Measurements from ENCODE around the gene BICD2. TPM values are rescaled to one million over a fixed set of nuclear protein-coding genes. Genes with fewer than 3 reads are reported as not detected.

Gene BICD2
- total RNA-seq, 6 donors from 2014 or later = 33.8 to 50.1 (median 45.1) TPM

GRCh38 chr9:92671323-92671722, 93.3 kb downstream of the BICD2 start:
- DNase-seq (peak in 1 of 2 donors; percentile 18), ATAC-seq (ENCODE audit: low FRiP score in 2 of 2) (no peak)
- Histone ChIP-seq H3K9me3 (no peaks in the 10 kb centered on the region), H3K27me3 (no peaks in the 10 kb centered on the region), H3K27ac (no peak overlapping the region), H3K4me3 (peak overlapping the region in 2 of 4 donors; percentile 88 to 96), H3K36me3 (peaks cover 0 to 11% (median 4%) of the 10 kb centered on the region in 4 donors), H3K4me1 (peaks cover 11 to 31% (median 21%) of the 10 kb centered on the region in 4 donors)
- 62 to 84% methylated on average over 1 to 4 of the region's 4 CpGs for WGBS, 2 donors
- TF ChIP-seq CTCF (IDR thresholded peaks at IDR 0.05) = no peak
- no peak for TF ChIP-seq EP300 (IDR thresholded peaks at IDR 0.05)
- no peak for TF ChIP-seq POLR2A (IDR thresholded peaks at IDR 0.05)
- no peak for TF ChIP-seq POLR2AphosphoS5 (IDR thresholded peaks at IDR 0.05)

- 0 to 1% methylated on average over 21 to 54 of the region's 75 CpGs for WGBS, 2 donors
- no peaks in the 10 kb centered on the region for H3K9me3 ChIP-seq
Measured at GRCh38 chr9:92669890-92670708, 94.5 kb downstream of the BICD2 start, which contains the start of gene IPPK. Gene IPPK (minus strand): TSS chr9:92670131. CDS start chr9:92669988, 143 bp downstream.

GRCh38 chr9:92669527-92669889, 95.1 kb downstream of the BICD2 start:
- H3K9me3 ChIP-seq = no peaks in the 10 kb centered on the region
- H3K27me3 ChIP-seq = no peaks in the 10 kb centered on the region
- peaks cover 0 to 15% (median 4%) of the 10 kb centered on the region in 4 donors for H3K36me3 ChIP-seq
- 0 to 1% methylated on average over 16 to 28 of the region's 29 CpGs for WGBS, 2 donors
- TF ChIP-seq POLR2A (IDR thresholded peaks at IDR 0.05) (no peak), POLR2AphosphoS5 (IDR thresholded peaks at IDR 0.05) (no peak), CTCF (IDR thresholded peaks at IDR 0.05) (no peak), EP300 (IDR thresholded peaks at IDR 0.05) (no peak)
- ATAC-seq (ENCODE audit: low FRiP score in 2 of 2) (peak; percentile 13 to 56), DNase-seq (peak; percentile 30 to 90)
- peak overlapping the region; percentile 52 to 96 (median 92) for H3K4me3 ChIP-seq
- peak overlapping the region; percentile 85 to 96 (median 92) for H3K27ac ChIP-seq
- peaks cover 15 to 44% (median 23%) of the 10 kb centered on the region in 4 donors for H3K4me1 ChIP-seq

More at GRCh38 chr9:92669890-92670708, 94.5 kb downstream of the BICD2 start, which contains the start of gene IPPK:
- ATAC-seq (ENCODE audit: low FRiP score in 2 of 2) = peak; percentile 97 to 98
- H3K27ac ChIP-seq = peak within 1 kb of the TSS; percentile 85 to 96 (median 92)
- peak in 3 of 6 experiments; percentile 21 to 61 (median 30) for TF ChIP-seq CTCF (IDR thresholded peaks at IDR 0.05)
- TF ChIP-seq POLR2AphosphoS5 (IDR thresholded peaks at IDR 0.05) = peak; percentile 93 to 94
- peak in 3 of 4 donors; percentile 51 to 87 (median 53) for TF ChIP-seq POLR2A (IDR thresholded peaks at IDR 0.05)
- TF ChIP-seq EP300 (IDR thresholded peaks at IDR 0.05) = peak in 2 of 4 donors; percentile 78 to 84
- DNase-seq = peak; percentile 99
- H3K27me3 ChIP-seq = no peaks in the 10 kb centered on the region
- peaks cover 11 to 38% (median 23%) of the 10 kb centered on the region in 4 donors for H3K4me1 ChIP-seq
- H3K4me3 ChIP-seq = peak within 1 kb of the TSS; percentile 82 to 96 (median 92)
- peaks cover 0 to 15% (median 4%) of the 10 kb centered on the region in 4 donors for H3K36me3 ChIP-seq

- 17 to 18% methylated on average over 14 of the region's 14 CpGs for WGBS, 2 donors
- ATAC-seq (ENCODE audit: low FRiP score in 2 of 2) = peak in 1 of 2 donors; percentile 48
Measured at GRCh38 chr9:92668746-92669526, 95.7 kb downstream of the BICD2 start.

More at GRCh38 chr9:92668746-92669526, 95.7 kb downstream of the BICD2 start:
- peak overlapping the region; percentile 85 to 96 (median 92) for H3K27ac ChIP-seq
- peaks cover 0 to 15% (median 4%) of the 10 kb centered on the region in 4 donors for H3K36me3 ChIP-seq
- peak in 1 of 2 donors; percentile 22 for DNase-seq
- TF ChIP-seq POLR2AphosphoS5 (IDR thresholded peaks at IDR 0.05) (no peak), CTCF (IDR thresholded peaks at IDR 0.05) (no peak), EP300 (IDR thresholded peaks at IDR 0.05) (no peak), POLR2A (IDR thresholded peaks at IDR 0.05) (no peak)
- H3K27me3 ChIP-seq = no peaks in the 10 kb centered on the region
- H3K9me3 ChIP-seq = no peaks in the 10 kb centered on the region
- peaks cover 16 to 45% (median 23%) of the 10 kb centered on the region in 4 donors for H3K4me1 ChIP-seq
- H3K4me3 ChIP-seq = peak overlapping the region; percentile 52 to 96 (median 92)

All from upper lobe of left lung (tissue), 6 donors.